ENCODE measurements around the gene COQ2. TPM values are rescaled to one million over a fixed set of nuclear protein-coding genes. Genes with fewer than 3 reads are reported as not detected.

Gene COQ2
- total and polyA plus RNA-seq, 2 of the 13 experiments (the other 11 are each of a cell fraction or from before 2014, with no cell fraction given) = 10.1 to 17.3 TPM

DNA sequence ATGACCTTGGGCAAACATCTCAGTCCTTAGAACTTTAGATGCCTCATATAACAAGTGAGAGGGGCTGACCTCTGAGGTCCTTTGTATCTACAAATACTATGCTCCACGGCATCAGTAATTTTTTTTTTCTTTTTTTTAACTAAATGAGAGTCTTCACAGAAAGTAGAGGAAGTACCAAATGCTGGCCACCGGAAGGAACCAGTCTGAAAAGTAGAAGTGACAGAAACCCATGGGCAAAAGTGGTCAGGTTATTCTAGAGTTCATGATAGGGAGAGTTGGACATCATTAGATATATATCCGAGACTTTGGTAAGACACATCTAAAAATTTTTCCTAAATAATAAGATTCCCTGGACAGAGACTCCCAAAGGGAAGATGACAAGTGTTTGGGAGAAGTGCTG is 53.7 kb downstream of the COQ2 start (continued):
- no peak for TF ChIP-seq AHDC1 (CRISPR knock-in tag; IDR thresholded peaks at IDR 0.05; ENCODE audit: borderline replicate concordance)
- TF ChIP-seq, protein P1, sequence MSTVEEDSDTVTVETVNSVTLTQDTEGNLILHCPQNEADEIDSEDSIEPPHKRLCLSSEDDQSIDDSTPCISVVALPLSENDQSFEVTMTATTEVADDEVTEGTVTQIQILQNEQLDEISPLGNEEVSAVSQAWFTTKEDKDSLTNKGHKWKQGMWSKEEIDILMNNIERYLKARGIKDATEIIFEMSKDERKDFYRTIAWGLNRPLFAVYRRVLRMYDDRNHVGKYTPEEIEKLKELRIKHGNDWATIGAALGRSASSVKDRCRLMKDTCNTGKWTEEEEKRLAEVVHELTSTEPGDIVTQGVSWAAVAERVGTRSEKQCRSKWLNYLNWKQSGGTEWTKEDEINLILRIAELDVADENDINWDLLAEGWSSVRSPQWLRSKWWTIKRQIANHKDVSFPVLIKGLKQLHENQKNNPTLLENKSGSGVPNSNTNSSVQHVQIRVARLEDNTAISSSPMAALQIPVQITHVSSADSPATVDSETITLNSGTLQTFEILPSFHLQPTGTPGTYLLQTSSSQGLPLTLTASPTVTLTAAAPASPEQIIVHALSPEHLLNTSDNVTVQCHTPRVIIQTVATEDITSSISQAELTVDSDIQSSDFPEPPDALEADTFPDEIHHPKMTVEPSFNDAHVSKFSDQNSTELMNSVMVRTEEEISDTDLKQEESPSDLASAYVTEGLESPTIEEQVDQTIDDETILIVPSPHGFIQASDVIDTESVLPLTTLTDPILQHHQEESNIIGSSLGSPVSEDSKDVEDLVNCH (CRISPR knock-in tag; IDR thresholded peaks at IDR 0.05) = no peak
- TF ChIP-seq LRRFIP1 (CRISPR knock-in tag; conservative IDR thresholded peaks at IDR 0.05) = no peak
- TF ChIP-seq TCF7 (IDR thresholded peaks at IDR 0.05; ENCODE audit: low read depth) = no peak
- TF ChIP-seq ARID4A (CRISPR knock-in tag; IDR thresholded peaks at IDR 0.05; ENCODE audit: borderline replicate concordance) = no peak
- no peak for TF ChIP-seq RXRB (CRISPR knock-in tag; IDR thresholded peaks at IDR 0.05; ENCODE audit: borderline replicate concordance)
- TF ChIP-seq ZNF264 (CRISPR knock-in tag; IDR thresholded peaks at IDR 0.05) = no peak

Data from HepG2 (cell line).